Measurements from ENCODE around the gene DLX3. TPM values are rescaled to one million over a fixed set of nuclear protein-coding genes. Genes with fewer than 3 reads are reported as not detected.

DLX3 gene
- total RNA-seq, 1 donor from 2014 or later = 1.7 TPM

DNA sequence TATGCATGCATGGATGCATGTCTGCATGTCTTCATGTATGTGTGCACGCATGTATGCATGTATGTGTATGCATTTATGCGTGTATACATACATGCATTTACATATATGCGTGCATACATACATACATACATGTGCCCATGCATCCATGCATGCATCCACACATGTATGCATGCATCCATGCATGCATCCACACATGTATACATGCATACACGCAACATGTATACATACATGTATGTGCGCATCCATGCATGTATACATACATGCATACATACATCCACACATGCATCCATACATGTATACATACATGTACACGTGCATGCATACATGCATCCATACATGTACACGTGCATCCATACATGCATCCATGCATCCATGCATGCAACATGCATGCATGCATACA is 29.8 kb upstream of the DLX3 start:
- H3K4me1 ChIP-seq = peaks cover 18% of the 10 kb centered on the region
- no peak overlapping the region for H3K4me3 ChIP-seq
- H3K27ac ChIP-seq = no peak overlapping the region
- TF ChIP-seq, protein P1, sequence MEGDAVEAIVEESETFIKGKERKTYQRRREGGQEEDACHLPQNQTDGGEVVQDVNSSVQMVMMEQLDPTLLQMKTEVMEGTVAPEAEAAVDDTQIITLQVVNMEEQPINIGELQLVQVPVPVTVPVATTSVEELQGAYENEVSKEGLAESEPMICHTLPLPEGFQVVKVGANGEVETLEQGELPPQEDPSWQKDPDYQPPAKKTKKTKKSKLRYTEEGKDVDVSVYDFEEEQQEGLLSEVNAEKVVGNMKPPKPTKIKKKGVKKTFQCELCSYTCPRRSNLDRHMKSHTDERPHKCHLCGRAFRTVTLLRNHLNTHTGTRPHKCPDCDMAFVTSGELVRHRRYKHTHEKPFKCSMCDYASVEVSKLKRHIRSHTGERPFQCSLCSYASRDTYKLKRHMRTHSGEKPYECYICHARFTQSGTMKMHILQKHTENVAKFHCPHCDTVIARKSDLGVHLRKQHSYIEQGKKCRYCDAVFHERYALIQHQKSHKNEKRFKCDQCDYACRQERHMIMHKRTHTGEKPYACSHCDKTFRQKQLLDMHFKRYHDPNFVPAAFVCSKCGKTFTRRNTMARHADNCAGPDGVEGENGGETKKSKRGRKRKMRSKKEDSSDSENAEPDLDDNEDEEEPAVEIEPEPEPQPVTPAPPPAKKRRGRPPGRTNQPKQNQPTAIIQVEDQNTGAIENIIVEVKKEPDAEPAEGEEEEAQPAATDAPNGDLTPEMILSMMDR (IDR thresholded peaks at IDR 0.05) = no peak
- TF ChIP-seq POLR2A (IDR thresholded peaks at IDR 0.05) (no peak), POLR2AphosphoS5 (IDR thresholded peaks at IDR 0.05; ENCODE audit: insufficient read depth in 1 of 2, low read depth in 1 of 2) (no peak)
- H3K9me3 ChIP-seq = no peaks in the 10 kb centered on the region
- H3K36me3 ChIP-seq = no peaks in the 10 kb centered on the region
- intact Hi-C loops (cut with DNase I) = loop anchor here (10.0 kb wide), 1 partner anchor 280 kb away; no protein-coding TSS in a partner anchor
- peak in 1 of 2 donors; percentile 55 for DNase-seq (ENCODE audit: extremely low spot score in 2 of 2)
- H3K27me3 ChIP-seq = no peaks in the 10 kb centered on the region

DNA sequence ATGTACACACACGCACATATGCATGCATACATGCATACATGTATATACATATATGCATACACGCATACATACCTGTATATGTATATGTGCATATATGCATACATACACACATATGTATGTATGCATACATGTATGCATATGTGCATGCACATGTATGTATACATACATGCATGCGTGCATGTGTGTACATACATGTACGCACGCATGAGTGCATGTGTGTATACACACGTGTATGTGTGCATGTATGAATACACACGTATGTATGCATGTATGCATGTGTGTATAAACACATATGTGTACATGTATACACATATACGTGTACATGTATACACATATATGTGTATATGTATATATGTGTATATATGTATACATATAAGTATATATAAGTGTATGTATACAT is 28.5 kb upstream of the DLX3 start:
- H3K36me3 ChIP-seq = no peaks in the 10 kb centered on the region
- intact Hi-C loops (cut with DNase I) = loop anchor here (10.0 kb wide), 1 partner anchor 281 kb away; no protein-coding TSS in a partner anchor
- DNase-seq (ENCODE audit: extremely low spot score in 2 of 2) = peak in 1 of 2 donors; percentile 0
- peaks cover 17% of the 10 kb centered on the region for H3K4me1 ChIP-seq
- no peaks in the 10 kb centered on the region for H3K27me3 ChIP-seq
- no peak overlapping the region for H3K27ac ChIP-seq
- TF ChIP-seq, protein P1 (IDR thresholded peaks at IDR 0.05) = no peak
- TF ChIP-seq POLR2AphosphoS5 (IDR thresholded peaks at IDR 0.05; ENCODE audit: insufficient read depth in 1 of 2, low read depth in 1 of 2) (no peak), POLR2A (IDR thresholded peaks at IDR 0.05) (no peak)
- no peaks in the 10 kb centered on the region for H3K9me3 ChIP-seq
- H3K4me3 ChIP-seq = no peak overlapping the region

- Histone ChIP-seq H3K36me3 (no peaks in the 10 kb centered on the region), H3K9me3 (no peaks in the 10 kb centered on the region), H3K4me3 (no peak overlapping the region), H3K27me3 (no peaks in the 10 kb centered on the region), H3K4me1 (peaks cover 8% of the 10 kb centered on the region), H3K27ac (no peak overlapping the region)
- TF ChIP-seq POLR2A (IDR thresholded peaks at IDR 0.05) (no peak), POLR2AphosphoS5 (IDR thresholded peaks at IDR 0.05; ENCODE audit: insufficient read depth in 1 of 2, low read depth in 1 of 2) (no peak)
- TF ChIP-seq, protein P1 (IDR thresholded peaks at IDR 0.05) = no peak
- DNase-seq (ENCODE audit: extremely low spot score in 2 of 2) = peak in 1 of 2 donors; percentile 40
- intact Hi-C loops (cut with DNase I) = loop anchor here (10.0 kb wide), 1 partner anchor 282 kb away; no protein-coding TSS in a partner anchor
These were observed 27.6 kb upstream of the DLX3 start for GRCh38 chr17:50022463-50023130.

DNA sequence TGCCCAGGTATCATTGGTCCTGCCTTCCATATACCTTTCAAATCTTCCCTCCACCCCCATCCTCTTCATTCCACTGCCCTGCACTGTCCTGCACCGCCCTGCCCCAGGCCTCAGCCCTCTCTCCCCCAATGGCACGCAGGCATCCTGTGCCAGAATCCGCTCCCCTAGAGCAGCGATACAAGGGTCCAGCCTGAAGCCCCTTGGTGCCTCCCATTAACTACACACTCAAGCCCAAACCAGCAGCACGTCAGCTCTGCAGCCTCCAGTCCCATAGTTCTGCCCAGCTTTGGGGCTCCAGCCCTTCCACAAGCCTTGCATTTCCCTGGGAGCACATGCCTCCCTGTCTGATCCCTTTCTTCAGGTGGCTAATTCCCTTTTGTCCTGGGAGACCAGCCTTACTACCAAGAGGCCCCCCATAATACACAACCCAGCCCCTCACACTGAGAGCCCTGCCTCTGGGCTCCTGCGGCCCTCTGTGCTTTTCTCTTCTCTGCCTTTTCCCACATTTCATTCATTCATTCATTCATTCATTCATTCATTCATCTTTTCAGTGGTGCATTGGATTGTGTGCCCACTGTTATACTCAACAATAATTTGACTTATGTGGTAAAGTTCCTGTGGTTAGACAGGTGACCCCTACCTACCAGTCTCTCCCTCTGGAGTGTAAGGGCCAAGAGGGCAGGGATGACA is 26.8 kb upstream of the DLX3 start:
- intact Hi-C loops (cut with DNase I) = loop anchor here (10.0 kb wide), 1 partner anchor 283 kb away; no protein-coding TSS in a partner anchor
- H3K27ac ChIP-seq = no peak overlapping the region

More for the DNA sequence above, 26.8 kb upstream of the DLX3 start:
- no peaks in the 10 kb centered on the region for H3K9me3 ChIP-seq
- H3K27me3 ChIP-seq = no peaks in the 10 kb centered on the region
- no peaks in the 10 kb centered on the region for H3K36me3 ChIP-seq
- H3K4me3 ChIP-seq = no peak overlapping the region
- DNase-seq (ENCODE audit: extremely low spot score in 2 of 2) = no peak
- peaks cover under 1% of the 10 kb centered on the region for H3K4me1 ChIP-seq
- TF ChIP-seq POLR2AphosphoS5 (IDR thresholded peaks at IDR 0.05; ENCODE audit: insufficient read depth in 1 of 2, low read depth in 1 of 2) (no peak), POLR2A (IDR thresholded peaks at IDR 0.05) (no peak)
- TF ChIP-seq, protein P1 (IDR thresholded peaks at IDR 0.05) = no peak
